Central memory CD8-positive, alpha-beta T cell (primary cell): ENCODE data around the gene ZNF77.

Experiments used
- ATAC-seq: fragments of 150-1000 bp; cut with Tn5 transposase; replicated peaks from 2 replicates; pipeline ENCODE4 v1.10.0; 2022; ENCODE audit warnings: mild to moderate bottlenecking, moderate FRiP score, moderate number of reproducible peaks; ENCODE audit not compliant: poor library complexity, severe bottlenecking; ENCODE audit errors: extremely low read depth
- DNase-seq, 2 donors: peaks; one replicate each; pipeline ENCODE4 v3.0.0; 2021; ENCODE audit warnings: low spot score in 2 of 2
- H3K27ac Mint-ChIP-seq: one replicate; pipeline ENCODE4 v1.8.0; 2022; ENCODE audit warnings: low read depth, mild to moderate bottlenecking, moderate library complexity, mixed read lengths
- H3K27me3 Mint-ChIP-seq: one replicate; pipeline ENCODE4 v1.8.0; 2022; ENCODE audit warnings: mixed read lengths
- H3K36me3 Mint-ChIP-seq: one replicate; pipeline ENCODE4 v1.8.0; 2022; ENCODE audit warnings: mild to moderate bottlenecking, moderate library complexity, mixed read lengths; ENCODE audit not compliant: insufficient read depth
- H3K4me1 Mint-ChIP-seq: one replicate; pipeline ENCODE4 v1.8.0; 2022; ENCODE audit warnings: mixed read lengths
- H3K4me3 Mint-ChIP-seq: one replicate; pipeline ENCODE4 v1.8.0; 2022; ENCODE audit warnings: mild to moderate bottlenecking, moderate library complexity, mixed read lengths
- H3K9me3 Mint-ChIP-seq: one replicate; pipeline ENCODE4 v1.8.0; 2022; ENCODE audit warnings: mixed read lengths

ZNF77 gene

GRCh38 chr19:2981898-2982297 is 37.1 kb upstream of the ZNF77 start:
- Mint-ChIP-seq H3K4me3 (no peak overlapping the region), H3K4me1 (peaks cover 4% of the 10 kb centered on the region), H3K9me3 (no peaks in the 10 kb centered on the region), H3K27ac (no peak overlapping the region), H3K27me3 (peaks cover 30% of the 10 kb centered on the region), H3K36me3 (peaks cover 3% of the 10 kb centered on the region)
- ATAC-seq (no peak), DNase-seq (no peak)

GRCh38 chr19:2978772-2979171 is 34.0 kb upstream of the ZNF77 start:
- no peaks in the 10 kb centered on the region for H3K9me3 Mint-ChIP-seq
- peaks cover 3% of the 10 kb centered on the region for H3K36me3 Mint-ChIP-seq

GRCh38 chr19:2978166-2978767 is 33.5 kb upstream of the ZNF77 start:
- Mint-ChIP-seq H3K4me3 (peak overlapping the region; percentile 83), H3K27ac (no peak overlapping the region), H3K9me3 (no peaks in the 10 kb centered on the region), H3K27me3 (peaks cover 31% of the 10 kb centered on the region), H3K4me1 (peaks cover 17% of the 10 kb centered on the region), H3K36me3 (peaks cover 3% of the 10 kb centered on the region)
- ATAC-seq (no peak), DNase-seq (no peak)

More at GRCh38 chr19:2978772-2979171, 34.0 kb upstream of the ZNF77 start:
- DNase-seq (no peak), ATAC-seq (no peak)
- H3K4me3 Mint-ChIP-seq: no peak overlapping the region
- H3K27me3 Mint-ChIP-seq: peaks cover 36% of the 10 kb centered on the region
- H3K4me1 Mint-ChIP-seq: peaks cover 17% of the 10 kb centered on the region
- no peak overlapping the region for H3K27ac Mint-ChIP-seq

- DNase-seq: no peak
- no peak overlapping the region for H3K27ac Mint-ChIP-seq
- peaks cover 3% of the 10 kb centered on the region for H3K36me3 Mint-ChIP-seq
- ATAC-seq: no peak
- H3K4me3 Mint-ChIP-seq: peak overlapping the region; percentile 83
- H3K4me1 Mint-ChIP-seq: peaks cover 17% of the 10 kb centered on the region
- no peaks in the 10 kb centered on the region for H3K9me3 Mint-ChIP-seq
- peaks cover 26% of the 10 kb centered on the region for H3K27me3 Mint-ChIP-seq
Measured at GRCh38 chr19:2977746-2978138, 33.0 kb upstream of the ZNF77 start.

- peak within 1 kb of the TSS; percentile 83 for H3K4me3 Mint-ChIP-seq
- H3K9me3 Mint-ChIP-seq: no peaks in the 10 kb centered on the region
- H3K36me3 Mint-ChIP-seq: peaks cover 3% of the 10 kb centered on the region
- H3K4me1 Mint-ChIP-seq: peaks cover 17% of the 10 kb centered on the region
- peak; percentile 78 to 84 for DNase-seq
- ATAC-seq: peak; percentile 99
- H3K27ac Mint-ChIP-seq: peak within 1 kb of the TSS; percentile 59
- H3K27me3 Mint-ChIP-seq: peaks cover 21% of the 10 kb centered on the region
Measured at GRCh38 chr19:2977001-2977745, 32.4 kb upstream of the ZNF77 start, which contains the start of gene TLE6. Gene TLE6, plus strand, starts transcription at chr19:2977564. Its CDS starts 670 bp downstream, at chr19:2978234.

GRCh38 chr19:2976609-2977000 is 31.8 kb upstream of the ZNF77 start:
- DNase-seq: no peak
- Mint-ChIP-seq H3K9me3 (no peaks in the 10 kb centered on the region), H3K36me3 (peaks cover 3% of the 10 kb centered on the region), H3K4me1 (peaks cover 17% of the 10 kb centered on the region), H3K27me3 (peaks cover 16% of the 10 kb centered on the region), H3K27ac (peak overlapping the region; percentile 59), H3K4me3 (peak overlapping the region; percentile 83)
- no peak for ATAC-seq

- H3K9me3 Mint-ChIP-seq: no peaks in the 10 kb centered on the region
- no peak overlapping the region for H3K4me3 Mint-ChIP-seq
- H3K27me3 Mint-ChIP-seq: peaks cover 11% of the 10 kb centered on the region
- DNase-seq (no peak), ATAC-seq (no peak)
- H3K36me3 Mint-ChIP-seq: peaks cover 3% of the 10 kb centered on the region
- no peak overlapping the region for H3K27ac Mint-ChIP-seq
- peaks cover 17% of the 10 kb centered on the region for H3K4me1 Mint-ChIP-seq
Measured at GRCh38 chr19:2974342-2975041, 29.7 kb upstream of the ZNF77 start.

- DNase-seq (no peak), ATAC-seq (no peak)
- Mint-ChIP-seq H3K4me1 (peaks cover 17% of the 10 kb centered on the region), H3K4me3 (no peak overlapping the region), H3K27ac (no peak overlapping the region), H3K36me3 (peaks cover 3% of the 10 kb centered on the region), H3K27me3 (peaks cover 11% of the 10 kb centered on the region), H3K9me3 (no peaks in the 10 kb centered on the region)
Measured at GRCh38 chr19:2973229-2973628, 28.5 kb upstream of the ZNF77 start.

- H3K36me3 Mint-ChIP-seq: no peaks in the 10 kb centered on the region
- H3K27ac Mint-ChIP-seq: no peak overlapping the region
- no peaks in the 10 kb centered on the region for H3K9me3 Mint-ChIP-seq
- peaks cover 11% of the 10 kb centered on the region for H3K27me3 Mint-ChIP-seq
- DNase-seq (no peak), ATAC-seq (no peak)
- H3K4me3 Mint-ChIP-seq: no peak overlapping the region
- peaks cover 5% of the 10 kb centered on the region for H3K4me1 Mint-ChIP-seq
Measured at GRCh38 chr19:2970201-2970835, 25.5 kb upstream of the ZNF77 start.

- no peak for DNase-seq
- Mint-ChIP-seq H3K4me1 (no peaks in the 10 kb centered on the region), H3K36me3 (no peaks in the 10 kb centered on the region), H3K4me3 (no peak overlapping the region), H3K27me3 (peaks cover 4% of the 10 kb centered on the region), H3K9me3 (no peaks in the 10 kb centered on the region), H3K27ac (no peak overlapping the region)
- no peak for ATAC-seq
Measured at GRCh38 chr19:2969104-2969504, 24.3 kb upstream of the ZNF77 start.

GRCh38 chr19:2967972-2968371 is 23.2 kb upstream of the ZNF77 start:
- no peak for ATAC-seq
- DNase-seq: no peak
- H3K36me3 Mint-ChIP-seq: no peaks in the 10 kb centered on the region
- H3K4me1 Mint-ChIP-seq: no peaks in the 10 kb centered on the region
- no peak overlapping the region for H3K27ac Mint-ChIP-seq
- H3K27me3 Mint-ChIP-seq: no peaks in the 10 kb centered on the region
- no peak overlapping the region for H3K4me3 Mint-ChIP-seq
- H3K9me3 Mint-ChIP-seq: no peaks in the 10 kb centered on the region

GRCh38 chr19:2964874-2965273 is 20.1 kb upstream of the ZNF77 start:
- ATAC-seq (no peak), DNase-seq (no peak)
- Mint-ChIP-seq H3K4me1 (peaks cover 5% of the 10 kb centered on the region), H3K9me3 (no peaks in the 10 kb centered on the region), H3K27me3 (no peaks in the 10 kb centered on the region), H3K4me3 (no peak overlapping the region), H3K36me3 (peaks cover 3% of the 10 kb centered on the region), H3K27ac (no peak overlapping the region)
